ENCODE results near the gene ZNF385B. TPM values are rescaled to one million over a fixed set of nuclear protein-coding genes. Genes with fewer than 3 reads are reported as not detected.

The ZNF385B gene
- total RNA-seq, 2 experiments from 2014 or later, result not detected

DNA sequence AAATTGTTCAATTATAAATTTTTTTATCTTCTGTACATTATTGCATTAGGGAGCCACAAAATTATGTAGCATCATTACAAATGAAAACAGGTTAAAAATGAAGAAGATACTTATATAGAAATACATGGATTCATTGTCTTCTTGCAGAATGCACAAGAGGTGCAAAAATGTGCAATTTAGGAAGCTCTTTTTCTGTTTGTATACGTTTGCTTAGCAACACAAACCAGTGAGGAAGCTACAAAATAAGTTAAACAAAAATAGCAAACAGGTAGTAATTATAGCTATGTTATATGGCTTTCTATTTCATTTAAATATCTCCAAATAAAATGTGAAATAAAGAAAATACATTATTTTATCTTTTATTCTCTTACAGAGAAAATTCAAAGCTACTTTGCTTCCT lies 419.2 kb downstream of the ZNF385B start:
- ATAC-seq (ENCODE audit: low read depth) (no peak), DNase-seq (no peak)
- H3K4me3 Mint-ChIP-seq, result no peak overlapping the region
- H3K36me3 Mint-ChIP-seq, result no peaks in the 10 kb centered on the region
- H3K27me3 Mint-ChIP-seq, result peaks cover 9% of the 10 kb centered on the region
- POLR2A ChIA-PET, result no interaction called here
- no peak overlapping the region for H3K27ac Mint-ChIP-seq
- no peaks in the 10 kb centered on the region for H3K9me3 Mint-ChIP-seq
- H3K4me1 Mint-ChIP-seq, result no peaks in the 10 kb centered on the region

DNA sequence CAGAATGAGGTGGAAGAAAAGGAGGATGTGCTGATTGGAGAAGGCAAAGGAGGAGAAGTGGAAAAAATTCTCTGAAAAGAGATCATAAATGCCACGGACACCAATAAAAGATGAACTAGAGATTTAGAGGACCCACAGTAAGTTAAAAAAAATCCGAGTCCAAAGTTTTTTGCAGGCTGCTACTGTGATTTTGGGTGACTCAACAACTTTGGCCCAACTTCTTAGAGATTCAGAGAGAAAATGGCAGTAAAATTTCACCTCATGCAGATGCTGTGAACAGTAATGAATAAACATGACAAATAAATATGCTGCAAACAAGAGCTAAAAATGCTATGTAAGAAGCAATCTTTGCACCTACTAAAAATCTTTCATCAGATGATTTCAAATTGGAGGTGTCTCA lies 419.9 kb downstream of the ZNF385B start:
- POLR2A ChIA-PET, result no interaction called here
- Mint-ChIP-seq H3K36me3 (no peaks in the 10 kb centered on the region), H3K4me3 (no peak overlapping the region), H3K27me3 (peaks cover 9% of the 10 kb centered on the region), H3K9me3 (no peaks in the 10 kb centered on the region), H3K27ac (no peak overlapping the region), H3K4me1 (no peaks in the 10 kb centered on the region)
- DNase-seq (no peak), ATAC-seq (ENCODE audit: low read depth) (no peak)

DNA sequence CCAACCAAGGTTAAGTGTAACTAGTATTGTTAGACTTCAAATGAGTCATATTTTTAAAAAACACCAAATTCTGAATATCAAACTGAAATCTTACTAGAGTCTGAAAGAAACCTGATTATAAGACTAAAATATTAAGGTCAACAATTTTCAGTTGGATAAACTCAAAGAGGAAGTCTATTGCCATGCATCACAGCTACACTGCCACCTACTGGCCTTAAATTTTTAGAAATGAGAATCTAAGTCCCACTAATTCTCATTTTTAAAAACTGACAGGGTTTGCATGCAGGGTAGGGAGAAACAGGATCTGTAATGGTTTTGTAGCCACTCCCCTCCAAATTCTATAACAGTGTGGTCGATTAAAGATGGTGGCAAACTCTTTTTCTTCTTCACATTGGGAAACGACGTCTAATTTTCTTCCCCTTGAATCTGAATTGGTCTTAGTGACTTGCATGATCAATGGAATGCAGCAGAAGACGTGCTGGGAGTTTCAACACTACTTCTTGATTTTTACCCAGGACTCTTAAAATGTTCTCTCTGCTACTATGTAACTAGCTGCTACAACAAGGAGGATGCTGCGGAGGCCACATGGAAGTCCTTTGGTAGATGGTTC lies 420.7 kb downstream of the ZNF385B start:
- Mint-ChIP-seq H3K36me3 (no peaks in the 10 kb centered on the region), H3K9me3 (no peaks in the 10 kb centered on the region), H3K27ac (no peak overlapping the region), H3K27me3 (peaks cover 9% of the 10 kb centered on the region), H3K4me1 (no peaks in the 10 kb centered on the region), H3K4me3 (no peak overlapping the region)
- DNase-seq (no peak), ATAC-seq (ENCODE audit: low read depth) (no peak)
- POLR2A ChIA-PET, result no interaction called here

DNA sequence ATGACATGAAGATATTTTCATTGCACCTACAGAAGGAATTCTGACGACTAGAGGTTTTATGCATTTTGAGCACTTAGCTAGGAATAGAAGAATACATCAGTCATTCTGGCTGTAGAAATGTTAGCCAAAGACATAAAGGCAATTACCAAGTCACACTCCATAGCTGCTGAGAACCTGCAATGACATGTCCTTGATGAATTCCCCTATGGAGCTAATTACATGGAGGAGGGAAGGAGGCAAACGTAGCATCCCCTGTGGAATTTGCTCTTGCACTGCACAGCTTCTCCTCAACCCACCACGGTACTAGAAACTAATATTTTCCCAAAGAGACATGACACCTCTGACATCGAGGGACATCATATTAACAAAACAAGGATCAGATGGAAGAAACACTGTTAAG lies 422.8 kb downstream of the ZNF385B start:
- Mint-ChIP-seq H3K9me3 (no peaks in the 10 kb centered on the region), H3K36me3 (no peaks in the 10 kb centered on the region), H3K27me3 (peaks cover 12% of the 10 kb centered on the region), H3K4me1 (no peaks in the 10 kb centered on the region), H3K4me3 (no peak overlapping the region), H3K27ac (no peak overlapping the region)
- POLR2A ChIA-PET, result no interaction called here
- DNase-seq, result no peak
- ATAC-seq (ENCODE audit: low read depth), result no peak

DNA sequence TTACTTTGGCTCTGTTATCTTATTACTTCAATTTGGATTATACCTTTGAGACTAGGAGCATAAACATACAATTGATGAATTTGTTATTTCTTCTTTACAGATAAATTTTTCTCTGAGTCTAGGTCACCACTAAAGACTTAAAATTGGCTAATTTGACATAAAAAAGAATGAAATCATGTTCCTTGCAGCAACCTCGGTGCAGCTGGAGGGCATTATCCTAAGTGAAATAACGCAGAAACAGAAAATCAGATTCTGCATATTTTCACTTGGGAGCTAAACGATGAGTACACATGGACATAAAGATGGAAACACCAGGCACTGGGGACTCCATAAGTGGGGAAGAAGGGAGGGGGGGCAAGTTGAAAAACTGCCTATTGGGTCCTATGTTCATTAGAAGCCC lies 424.0 kb downstream of the ZNF385B start:
- Mint-ChIP-seq H3K27ac (no peak overlapping the region), H3K4me3 (no peak overlapping the region), H3K4me1 (no peaks in the 10 kb centered on the region), H3K9me3 (no peaks in the 10 kb centered on the region), H3K36me3 (no peaks in the 10 kb centered on the region), H3K27me3 (peaks cover 12% of the 10 kb centered on the region)
- DNase-seq (no peak), ATAC-seq (ENCODE audit: low read depth) (no peak)
- POLR2A ChIA-PET, result no interaction called here

DNA sequence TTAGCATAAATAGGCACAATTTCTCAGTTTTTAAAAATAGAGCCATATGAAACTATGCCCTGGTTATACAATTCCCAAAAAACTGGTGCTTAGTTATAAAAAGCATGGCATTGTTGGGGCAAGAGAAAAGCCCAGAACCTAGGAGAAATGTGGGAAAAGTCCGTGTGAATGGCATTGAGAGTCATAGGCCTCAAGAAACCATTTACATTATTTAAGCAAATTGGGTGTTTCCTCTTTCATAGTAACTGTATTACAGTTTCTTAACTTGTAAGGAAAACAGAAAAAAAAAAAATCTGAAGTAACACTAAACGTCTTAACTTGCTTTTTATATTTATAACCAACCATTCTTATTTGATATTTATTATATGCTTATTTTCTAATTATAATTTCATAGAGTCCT lies 425.8 kb downstream of the ZNF385B start:
- ATAC-seq (ENCODE audit: low read depth) (no peak), DNase-seq (no peak)
- Mint-ChIP-seq H3K4me1 (no peaks in the 10 kb centered on the region), H3K36me3 (no peaks in the 10 kb centered on the region), H3K4me3 (no peak overlapping the region), H3K27ac (no peak overlapping the region), H3K9me3 (no peaks in the 10 kb centered on the region), H3K27me3 (peaks cover 17% of the 10 kb centered on the region)
- POLR2A ChIA-PET, result no interaction called here

DNA sequence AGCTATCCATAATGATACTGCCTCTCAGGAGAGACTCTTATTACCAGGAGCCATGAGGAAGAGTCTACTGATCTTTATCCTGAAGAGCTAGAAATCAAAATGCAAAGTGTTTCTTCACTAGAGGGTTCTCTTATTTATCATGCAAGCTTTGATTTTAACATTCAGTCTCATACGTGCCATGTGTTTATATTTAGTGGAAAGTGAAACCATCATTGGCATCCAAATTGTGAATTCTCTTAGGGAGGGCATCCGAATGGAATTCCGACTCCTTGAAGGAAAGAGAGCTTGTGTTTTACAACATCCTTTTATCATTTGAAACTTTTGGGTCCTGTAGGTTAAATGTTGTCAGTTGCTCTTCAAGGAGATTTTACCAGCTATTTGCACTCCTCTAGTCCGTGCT lies 426.4 kb downstream of the ZNF385B start:
- no peaks in the 10 kb centered on the region for H3K4me1 Mint-ChIP-seq
- POLR2A ChIA-PET, result no interaction called here
- no peak for DNase-seq
- H3K9me3 Mint-ChIP-seq, result no peaks in the 10 kb centered on the region
- peaks cover 14% of the 10 kb centered on the region for H3K27me3 Mint-ChIP-seq
- no peak overlapping the region for H3K4me3 Mint-ChIP-seq
- H3K36me3 Mint-ChIP-seq, result no peaks in the 10 kb centered on the region
- no peak overlapping the region for H3K27ac Mint-ChIP-seq
- no peak for ATAC-seq (ENCODE audit: low read depth)

DNA sequence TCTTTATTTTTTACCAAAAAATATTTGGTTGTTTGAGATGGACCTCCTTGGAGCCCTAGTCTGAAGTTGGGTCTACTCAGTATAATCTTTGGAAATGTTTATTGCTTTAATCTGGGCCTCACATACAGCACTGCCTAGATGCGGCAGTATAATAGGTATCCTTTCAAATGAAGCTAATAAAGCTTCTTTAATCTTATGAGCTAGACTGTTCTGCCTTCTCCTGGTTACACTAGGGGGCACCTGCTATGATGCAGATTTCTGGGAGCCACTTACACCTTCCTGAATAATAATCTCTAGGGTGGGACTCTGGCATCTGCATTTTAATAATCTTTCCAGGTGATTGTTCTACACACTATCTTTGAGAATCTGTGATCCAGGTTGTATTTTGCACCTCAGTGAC lies 427.1 kb downstream of the ZNF385B start:
- no peak overlapping the region for H3K4me3 Mint-ChIP-seq
- ATAC-seq (ENCODE audit: low read depth) (no peak), DNase-seq (no peak)
- peaks cover 14% of the 10 kb centered on the region for H3K27me3 Mint-ChIP-seq
- POLR2A ChIA-PET, result no interaction called here
- no peaks in the 10 kb centered on the region for H3K36me3 Mint-ChIP-seq
- no peak overlapping the region for H3K27ac Mint-ChIP-seq
- H3K9me3 Mint-ChIP-seq, result no peaks in the 10 kb centered on the region
- no peaks in the 10 kb centered on the region for H3K4me1 Mint-ChIP-seq

DNA sequence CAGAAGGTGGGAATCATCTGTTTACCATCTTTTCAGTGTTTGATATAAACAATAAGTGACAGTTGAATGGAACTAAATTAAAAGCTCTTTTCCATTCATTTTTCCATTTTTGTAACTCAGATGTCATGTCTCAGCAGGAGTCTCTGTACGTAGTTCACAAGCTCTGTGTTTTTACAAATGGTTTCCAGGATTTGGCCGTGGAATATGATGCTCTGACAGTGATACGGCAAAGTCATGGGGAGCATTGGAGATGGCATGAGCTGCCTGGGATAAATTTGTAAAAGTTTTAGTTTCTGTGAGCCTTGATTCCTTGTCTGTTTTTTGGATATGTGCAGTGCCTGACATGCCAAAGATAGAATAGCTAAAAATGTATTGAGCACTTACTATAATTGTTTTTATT lies 428.7 kb downstream of the ZNF385B start:
- DNase-seq (no peak), ATAC-seq (ENCODE audit: low read depth) (no peak)
- peaks cover 7% of the 10 kb centered on the region for H3K27me3 Mint-ChIP-seq
- no peak overlapping the region for H3K27ac Mint-ChIP-seq
- H3K9me3 Mint-ChIP-seq, result no peaks in the 10 kb centered on the region
- H3K4me1 Mint-ChIP-seq, result no peaks in the 10 kb centered on the region
- H3K36me3 Mint-ChIP-seq, result no peaks in the 10 kb centered on the region
- H3K4me3 Mint-ChIP-seq, result no peak overlapping the region
- POLR2A ChIA-PET, result no interaction called here

DNA sequence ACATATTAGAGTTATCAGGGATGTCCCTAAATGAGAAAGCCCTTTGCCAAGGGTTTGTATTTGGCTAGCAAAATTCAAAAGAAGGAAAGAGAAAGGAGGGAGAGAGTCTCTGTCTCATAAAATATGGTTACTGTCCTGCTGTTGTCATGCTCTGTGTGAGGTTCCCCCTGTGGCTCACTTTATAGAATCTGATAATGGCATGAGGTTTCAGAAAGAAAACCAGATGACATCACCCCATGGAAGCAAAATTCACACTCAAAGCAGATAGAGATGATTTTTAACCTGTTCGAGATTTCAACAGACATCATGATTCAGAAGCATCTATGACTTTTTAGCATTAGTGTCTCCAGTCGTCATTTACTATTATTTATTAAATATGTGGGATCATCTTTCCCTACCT lies 431.8 kb downstream of the ZNF385B start:
- Mint-ChIP-seq H3K9me3 (no peaks in the 10 kb centered on the region), H3K27me3 (peaks cover 10% of the 10 kb centered on the region), H3K27ac (no peak overlapping the region), H3K4me1 (no peaks in the 10 kb centered on the region), H3K4me3 (no peak overlapping the region), H3K36me3 (no peaks in the 10 kb centered on the region)
- no peak for DNase-seq
- POLR2A ChIA-PET, result no interaction called here
- no peak for ATAC-seq (ENCODE audit: low read depth)

DNA sequence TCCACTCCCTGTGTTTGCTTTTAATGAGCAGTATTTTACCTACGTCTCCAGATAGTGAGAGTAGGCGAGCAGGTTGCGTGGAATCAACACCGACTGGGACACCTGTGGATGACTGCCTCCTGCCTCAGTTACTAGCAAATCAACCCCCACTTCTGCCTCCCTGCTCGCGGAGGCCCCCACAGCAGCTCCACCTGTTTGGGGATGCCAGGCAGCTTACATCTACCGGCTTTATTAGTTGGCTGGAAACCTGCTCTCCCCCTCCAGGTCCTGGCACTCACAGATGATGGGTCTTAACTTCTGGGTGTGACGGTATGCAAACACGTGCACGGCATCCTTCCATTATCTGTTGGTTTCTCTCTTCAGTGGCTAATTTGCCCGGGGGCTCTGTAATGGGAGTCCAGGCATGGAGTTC lies 432.3 kb downstream of the ZNF385B start:
- Mint-ChIP-seq H3K9me3 (no peaks in the 10 kb centered on the region), H3K4me3 (no peak overlapping the region), H3K36me3 (no peaks in the 10 kb centered on the region), H3K4me1 (no peaks in the 10 kb centered on the region), H3K27me3 (peaks cover 11% of the 10 kb centered on the region), H3K27ac (no peak overlapping the region)
- ATAC-seq (ENCODE audit: low read depth) (no peak), DNase-seq (no peak)
- POLR2A ChIA-PET, result no interaction called here

DNA sequence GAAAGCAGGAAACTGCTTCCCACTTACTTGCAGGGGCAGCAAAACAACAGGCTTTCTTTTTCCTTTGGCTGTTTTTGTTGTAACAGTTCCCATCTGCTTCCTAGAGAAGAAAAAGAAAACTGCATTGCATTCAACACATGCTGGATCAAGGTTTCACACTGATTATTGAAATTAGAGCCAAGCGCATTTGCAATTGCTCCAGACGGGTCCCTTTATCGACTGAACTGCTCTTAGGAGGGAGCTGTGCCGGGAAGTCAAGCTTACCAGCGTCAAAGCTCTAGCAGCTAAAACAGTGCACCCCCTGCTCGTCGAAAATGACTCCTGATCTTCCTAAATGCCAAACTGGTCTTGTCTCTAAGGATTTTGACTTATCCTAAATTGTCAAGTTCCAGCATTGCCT lies 432.8 kb downstream of the ZNF385B start:
- Mint-ChIP-seq H3K36me3 (no peaks in the 10 kb centered on the region), H3K4me3 (no peak overlapping the region), H3K9me3 (no peaks in the 10 kb centered on the region), H3K27me3 (peaks cover 12% of the 10 kb centered on the region), H3K27ac (no peak overlapping the region), H3K4me1 (no peaks in the 10 kb centered on the region)
- DNase-seq (no peak), ATAC-seq (ENCODE audit: low read depth) (no peak)
- POLR2A ChIA-PET, result no interaction called here

DNA sequence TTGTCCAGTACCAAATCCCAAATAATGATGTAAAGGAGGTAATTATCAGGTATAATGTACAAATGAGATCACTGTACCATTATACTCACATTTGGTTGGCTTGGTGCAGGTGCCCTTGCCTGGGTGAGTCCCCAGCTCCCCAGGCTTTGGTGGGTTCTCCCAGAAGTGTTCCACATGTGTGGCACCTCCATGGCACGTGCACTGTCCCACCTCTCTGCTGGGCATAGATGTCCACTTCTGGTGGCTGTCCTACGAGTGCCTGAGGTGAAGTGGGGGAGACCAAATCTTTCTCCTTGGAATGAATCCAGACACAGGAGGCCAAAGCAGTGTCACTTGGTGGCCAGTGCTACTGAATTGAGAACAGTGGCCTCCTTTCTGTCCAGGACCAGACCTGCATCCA lies 434.3 kb downstream of the ZNF385B start:
- Mint-ChIP-seq H3K27me3 (peaks cover 14% of the 10 kb centered on the region), H3K4me3 (no peak overlapping the region), H3K4me1 (no peaks in the 10 kb centered on the region), H3K9me3 (no peaks in the 10 kb centered on the region), H3K36me3 (no peaks in the 10 kb centered on the region), H3K27ac (no peak overlapping the region)
- ATAC-seq (ENCODE audit: low read depth), result no peak
- no peak for DNase-seq
- POLR2A ChIA-PET, result no interaction called here

DNA sequence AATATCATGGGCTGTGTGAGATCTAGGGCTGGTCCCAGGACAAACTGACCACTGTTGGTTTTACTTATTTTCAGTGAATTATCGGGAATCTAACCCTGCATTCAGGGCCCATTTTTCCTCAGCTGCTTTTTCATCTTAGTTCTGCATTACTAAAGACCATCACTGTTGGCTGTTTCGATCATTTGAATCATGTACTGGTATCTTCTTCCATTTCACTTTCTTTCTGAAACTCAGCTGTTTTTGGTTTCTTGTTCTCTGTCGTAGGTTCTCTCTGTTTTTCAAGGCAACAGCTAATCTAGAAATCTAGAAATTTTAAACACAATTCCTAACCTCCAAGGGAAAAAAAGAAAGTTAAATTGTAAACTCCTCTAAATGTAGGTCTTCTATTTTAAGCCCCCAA lies 436.8 kb downstream of the ZNF385B start:
- H3K27me3 Mint-ChIP-seq, result peaks cover 10% of the 10 kb centered on the region

More for the DNA sequence above, 436.8 kb downstream of the ZNF385B start:
- no peak for ATAC-seq (ENCODE audit: low read depth)
- POLR2A ChIA-PET, result interaction anchor here (0.5 kb wide), 1 partner anchor 470 kb away, joined by 3 read pairs; no protein-coding TSS in a partner anchor
- H3K4me1 Mint-ChIP-seq, result no peaks in the 10 kb centered on the region
- H3K4me3 Mint-ChIP-seq, result no peak overlapping the region
- H3K27ac Mint-ChIP-seq, result no peak overlapping the region
- no peaks in the 10 kb centered on the region for H3K36me3 Mint-ChIP-seq
- H3K9me3 Mint-ChIP-seq, result no peaks in the 10 kb centered on the region
- no peak for DNase-seq

Data from activated naive CD8-positive, alpha-beta T cell treated with anti-CD3 and anti-CD28 coated beads, Interleukin-2, amount 10 ng/mL, durations not matched to agents 7 days and 5 days (primary cell).